ENCODE measurements around the gene MAML2. TPM values are rescaled to one million over a fixed set of nuclear protein-coding genes. Genes with fewer than 3 reads are reported as not detected.

MAML2 gene
- total RNA-seq, 4 donors from 2014 or later = 17.6 to 31.6 (median 25.8) TPM

DNA sequence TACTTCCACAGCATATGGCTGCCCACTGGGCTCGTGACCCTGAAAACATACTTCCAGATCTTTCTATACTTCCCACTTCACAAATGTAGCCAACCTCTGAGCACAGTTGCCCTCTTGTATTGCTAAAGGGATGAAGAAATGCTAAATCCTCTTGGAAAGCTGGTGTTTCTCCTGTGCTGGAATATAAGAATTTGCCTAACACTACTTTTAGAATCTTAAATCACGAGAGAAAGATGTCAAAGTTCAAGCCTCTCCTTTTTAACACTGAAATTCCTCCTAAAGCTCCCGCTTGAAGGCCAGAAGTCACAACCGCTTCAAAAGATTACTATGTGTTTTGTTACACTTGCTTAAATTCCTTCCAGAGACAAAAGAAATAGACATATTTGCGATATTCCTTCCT, 21.9 kb downstream of the MAML2 start:
- no peak for DNase-seq (ENCODE audit: low spot score in 2 of 2)
- WGBS, 2 donors = 82 to 85% methylated on average over 5 of the region's 5 CpGs
- intact Hi-C loops (cut with DNase I; ENCODE audit: low total_unique reads) = no loop called here
- H3K4me3 ChIP-seq (ENCODE audit: low read depth, poor library complexity, severe bottlenecking) = no peak overlapping the region
- TF ChIP-seq, protein P1, sequence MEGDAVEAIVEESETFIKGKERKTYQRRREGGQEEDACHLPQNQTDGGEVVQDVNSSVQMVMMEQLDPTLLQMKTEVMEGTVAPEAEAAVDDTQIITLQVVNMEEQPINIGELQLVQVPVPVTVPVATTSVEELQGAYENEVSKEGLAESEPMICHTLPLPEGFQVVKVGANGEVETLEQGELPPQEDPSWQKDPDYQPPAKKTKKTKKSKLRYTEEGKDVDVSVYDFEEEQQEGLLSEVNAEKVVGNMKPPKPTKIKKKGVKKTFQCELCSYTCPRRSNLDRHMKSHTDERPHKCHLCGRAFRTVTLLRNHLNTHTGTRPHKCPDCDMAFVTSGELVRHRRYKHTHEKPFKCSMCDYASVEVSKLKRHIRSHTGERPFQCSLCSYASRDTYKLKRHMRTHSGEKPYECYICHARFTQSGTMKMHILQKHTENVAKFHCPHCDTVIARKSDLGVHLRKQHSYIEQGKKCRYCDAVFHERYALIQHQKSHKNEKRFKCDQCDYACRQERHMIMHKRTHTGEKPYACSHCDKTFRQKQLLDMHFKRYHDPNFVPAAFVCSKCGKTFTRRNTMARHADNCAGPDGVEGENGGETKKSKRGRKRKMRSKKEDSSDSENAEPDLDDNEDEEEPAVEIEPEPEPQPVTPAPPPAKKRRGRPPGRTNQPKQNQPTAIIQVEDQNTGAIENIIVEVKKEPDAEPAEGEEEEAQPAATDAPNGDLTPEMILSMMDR (IDR thresholded peaks at IDR 0.05) = no peak

DNA sequence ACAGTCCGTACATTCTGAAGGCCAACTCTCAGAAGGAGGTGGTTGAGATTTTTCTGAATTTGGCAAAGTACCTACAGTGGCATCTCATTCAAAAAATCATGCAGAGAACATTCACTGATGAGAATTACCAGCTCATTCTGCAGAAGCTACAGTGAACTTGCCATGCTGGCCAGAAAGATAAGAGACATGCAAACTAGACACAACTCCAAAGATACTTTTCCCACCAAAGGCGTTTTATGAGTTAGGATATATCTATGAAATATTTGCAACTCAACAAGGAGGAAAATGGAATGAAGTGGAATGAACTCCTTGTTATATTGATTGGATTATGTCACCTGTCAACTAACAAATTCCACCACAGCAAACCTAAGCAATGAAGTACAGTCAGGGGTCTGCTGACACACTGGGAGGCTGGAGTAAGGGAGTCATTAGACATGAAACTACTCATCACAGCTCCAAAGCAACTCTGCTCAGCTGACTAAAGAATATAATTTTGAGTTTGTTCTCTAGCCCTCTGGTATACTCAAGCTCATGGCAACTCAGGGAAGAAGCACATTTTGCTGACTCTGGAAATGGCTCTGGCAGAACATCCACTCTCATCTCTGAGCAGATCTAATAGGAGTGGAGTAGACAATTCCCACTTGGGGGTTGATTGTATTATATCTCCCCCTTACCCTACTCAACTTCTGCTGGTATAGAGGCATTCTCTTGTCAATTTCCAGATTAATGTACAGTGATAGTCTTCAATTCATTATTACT, 22.9 kb downstream of the MAML2 start:
- intact Hi-C loops (cut with DNase I; ENCODE audit: low total_unique reads) = no loop called here
- no peak for DNase-seq (ENCODE audit: low spot score in 2 of 2)
- TF ChIP-seq, protein P1 (IDR thresholded peaks at IDR 0.05) = no peak
- no peak for TF ChIP-seq POLR2A (IDR thresholded peaks at IDR 0.05)
- 71 to 79% methylated on average over 2 of the region's 2 CpGs for WGBS, 2 donors
- no peak overlapping the region for H3K4me3 ChIP-seq (ENCODE audit: low read depth, poor library complexity, severe bottlenecking)

DNA sequence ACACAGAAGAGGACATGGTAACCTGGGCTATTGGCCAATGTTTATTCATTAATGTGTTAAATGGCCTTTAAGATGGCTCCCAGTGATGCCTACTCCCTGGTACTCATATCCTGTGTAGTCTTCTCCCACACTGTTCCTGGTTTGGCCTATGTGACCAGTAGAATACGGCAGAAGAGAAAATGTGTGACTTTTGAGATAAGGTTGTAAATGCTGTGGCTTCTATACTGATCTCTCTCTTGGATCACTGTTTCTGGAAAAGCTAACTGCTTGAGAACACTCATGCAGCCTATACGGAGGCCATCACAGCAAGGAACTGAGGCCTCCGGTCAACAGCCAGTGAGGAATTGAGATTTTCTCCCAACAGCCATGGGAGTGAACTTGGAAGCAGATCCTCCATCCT, 24.1 kb downstream of the MAML2 start:
- H3K4me3 ChIP-seq (ENCODE audit: low read depth, poor library complexity, severe bottlenecking) = no peak overlapping the region
- TF ChIP-seq, protein P1 (IDR thresholded peaks at IDR 0.05) = no peak
- TF ChIP-seq POLR2A (IDR thresholded peaks at IDR 0.05) = no peak
- DNase-seq (ENCODE audit: low spot score in 2 of 2) = no peak
- intact Hi-C loops (cut with DNase I; ENCODE audit: low total_unique reads) = no loop called here
- WGBS, 2 donors = 93 to 94% methylated on average over 3 of the region's 3 CpGs

DNA sequence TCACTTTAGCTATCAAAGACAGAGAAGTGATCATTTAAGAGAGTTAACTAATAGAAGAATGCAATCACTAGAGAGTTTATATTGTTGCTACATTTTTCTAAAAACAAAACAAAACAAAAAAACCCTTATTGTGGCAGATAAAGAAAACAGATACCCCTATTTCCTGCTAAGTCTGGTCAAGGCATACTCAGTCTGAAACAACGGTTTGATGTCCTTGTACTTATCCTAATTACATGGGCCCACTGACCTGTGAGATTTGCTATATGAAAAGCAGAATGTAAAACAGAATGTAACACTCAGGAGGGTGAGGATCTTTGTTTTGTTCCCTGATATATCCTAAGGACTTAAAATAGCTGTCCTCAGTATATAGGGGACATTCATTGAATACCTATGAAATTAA, 24.6 kb downstream of the MAML2 start:
- whole genome bisulfite sequencing, 2 donors = 82 to 86% methylated on average over 1 of the region's 1 CpG

DNA sequence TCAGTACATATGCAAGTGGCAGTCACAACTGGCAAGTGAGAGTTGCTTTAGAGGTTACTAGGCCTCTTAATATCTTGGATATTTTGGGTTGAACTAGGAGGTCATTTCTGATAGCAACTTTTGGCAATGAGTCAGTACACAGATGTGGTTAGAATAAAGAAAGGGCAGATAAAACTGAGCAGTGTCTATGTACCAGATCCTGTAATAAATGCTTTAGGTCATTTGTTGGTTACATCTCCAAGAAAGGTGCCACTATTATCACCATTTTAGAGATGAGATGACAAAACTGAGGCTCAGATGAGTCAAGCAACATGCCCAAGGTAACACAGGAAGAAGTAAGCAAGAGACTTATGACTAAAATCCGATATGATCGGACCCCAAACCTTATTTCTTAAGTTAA, 25.0 kb downstream of the MAML2 start:
- 93 to 95% methylated on average over 2 of the region's 2 CpGs for WGBS, 2 donors
- TF ChIP-seq, protein P1 (IDR thresholded peaks at IDR 0.05) = no peak
- no peak for TF ChIP-seq POLR2A (IDR thresholded peaks at IDR 0.05)
- no peak overlapping the region for H3K4me3 ChIP-seq (ENCODE audit: low read depth, poor library complexity, severe bottlenecking)
- intact Hi-C loops (cut with DNase I; ENCODE audit: low total_unique reads) = no loop called here
- no peak for DNase-seq (ENCODE audit: low spot score in 2 of 2)

More for the DNA sequence above, 24.6 kb downstream of the MAML2 start:
- intact Hi-C loops (cut with DNase I; ENCODE audit: low total_unique reads) = no loop called here
- no peak overlapping the region for H3K4me3 ChIP-seq (ENCODE audit: low read depth, poor library complexity, severe bottlenecking)
- DNase-seq (ENCODE audit: low spot score in 2 of 2) = no peak
- TF ChIP-seq, protein P1 (IDR thresholded peaks at IDR 0.05) = no peak

DNA sequence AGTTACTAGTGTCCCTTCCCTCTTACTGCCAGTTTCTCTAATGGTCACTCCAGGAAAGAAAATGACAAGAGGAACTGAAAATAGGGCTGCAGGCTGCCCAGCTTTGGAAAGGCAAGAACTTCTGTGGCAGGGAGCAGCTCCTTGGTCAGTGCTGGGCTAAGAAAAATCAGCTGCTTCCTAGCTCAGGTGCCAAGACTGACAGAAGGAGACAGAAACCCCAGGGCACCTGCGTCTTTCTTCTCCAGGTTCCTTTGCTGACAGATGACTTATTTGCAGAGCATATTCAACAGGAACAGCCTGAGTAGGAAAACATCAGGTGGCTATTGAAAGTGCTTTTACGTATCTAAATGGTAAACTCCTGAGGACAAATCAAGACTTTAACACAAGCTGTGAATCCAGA, 25.4 kb downstream of the MAML2 start:
- TF ChIP-seq, protein P1 (IDR thresholded peaks at IDR 0.05) = no peak
- no peak for TF ChIP-seq POLR2A (IDR thresholded peaks at IDR 0.05)
- 21 to 45% methylated on average over 2 of the region's 2 CpGs for WGBS, 2 donors
- no peak overlapping the region for H3K4me3 ChIP-seq (ENCODE audit: low read depth, poor library complexity, severe bottlenecking)
- DNase-seq (ENCODE audit: low spot score in 2 of 2) = no peak
- intact Hi-C loops (cut with DNase I; ENCODE audit: low total_unique reads) = no loop called here
